Stimulated activated CD4-positive, alpha-beta T cell treated with anti-CD3 and anti-CD28 coated beads, Interleukin-4, amount 100 ng/mL, for 48 hours (primary cell): ENCODE measurements around the gene RNF4.
"Not testable (repeated sequence)": the region's sequence is repeated elsewhere in the genome, so short reads cannot be mapped to it uniquely, and the experiment has no call there.

Experiments
- DNase-seq, 2 donors: peaks; one replicate each; pipeline ENCODE4 v3.0.0-alpha.2; 2020; ENCODE audit warnings: low read depth in 2 of 2

Gene RNF4

GRCh38 chr4:2534904-2535375 lies 66.0 kb downstream of the RNF4 start:
- no peak for DNase-seq

GRCh38 chr4:2535376-2536192 lies 66.7 kb downstream of the RNF4 start:
- DNase-seq: peak; percentile 22 to 23

GRCh38 chr4:2536193-2537010 lies 67.5 kb downstream of the RNF4 start, which contains the start of gene FAM193A:
Gene FAM193A (plus strand): TSS chr4:2536647. CDS start chr4:2536916, 269 bp downstream.
- peak; percentile 98 to 99 for DNase-seq

- DNase-seq: peak; percentile 42 to 53
Observed at GRCh38 chr4:2537011-2537830, 68.3 kb downstream of the RNF4 start.

- DNase-seq: not testable (repeated sequence)
Observed at GRCh38 chr4:2543580-2544191, 74.8 kb downstream of the RNF4 start.

- DNase-seq: no peak
Observed at GRCh38 chr4:2545321-2546013, 76.6 kb downstream of the RNF4 start.

- no peak for DNase-seq
Observed at GRCh38 chr4:2546286-2546823, 77.4 kb downstream of the RNF4 start.

- not testable (repeated sequence) for DNase-seq
Observed at GRCh38 chr4:2546961-2547691, 78.2 kb downstream of the RNF4 start.

- DNase-seq: no peak
Observed at GRCh38 chr4:2551118-2551517, 82.2 kb downstream of the RNF4 start.

GRCh38 chr4:2552806-2553205 lies 83.9 kb downstream of the RNF4 start:
- DNase-seq: no peak

- no peak for DNase-seq
Observed at GRCh38 chr4:2558301-2558700, 89.4 kb downstream of the RNF4 start.

- no peak for DNase-seq
Observed at GRCh38 chr4:2560167-2560566, 91.3 kb downstream of the RNF4 start.
